C4-2B (cell line): Measurements from ENCODE around the gene INPPL1.

Experiments
- CTCF ChIP-seq: fragments of 450-650 bp; conservative IDR thresholded peaks from 2 replicates; pipeline ENCODE4 v1.5.1; 2017; ENCODE audit warnings: mild to moderate bottlenecking
- ZFX ChIP-seq: fragments of 450-650 bp; IDR thresholded peaks from 2 replicates; pipeline ENCODE4 v1.6.1; 2017

DNA sequence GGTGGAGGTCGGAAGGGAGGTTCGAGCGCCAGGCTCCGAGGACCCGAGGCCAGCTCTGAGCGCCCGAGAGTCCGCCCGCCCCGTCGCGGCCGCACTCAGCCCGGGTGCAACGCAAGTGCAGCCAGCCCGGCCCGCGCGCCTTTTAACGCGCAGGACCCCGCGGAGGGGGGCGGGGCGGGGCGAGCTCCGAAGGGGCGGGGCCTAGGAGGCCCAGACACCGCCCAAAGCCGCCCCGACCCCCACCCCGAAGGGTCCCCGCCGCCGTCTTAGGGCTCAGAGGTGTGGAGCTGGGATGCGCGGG is 19.4 kb downstream of the INPPL1 start, which contains the start of gene PHOX2A:
- TF ChIP-seq CTCF (no peak), ZFX (no peak)
